ENCODE measurements around the gene ZFR.
A peak's percentile ranks its signal among the peaks of the same experiment; 100 is the strongest.
"Not testable (repeated sequence)": the region's sequence is repeated elsewhere in the genome, so short reads cannot be mapped to it uniquely, and the experiment has no call there.

ZFR gene

DNA sequence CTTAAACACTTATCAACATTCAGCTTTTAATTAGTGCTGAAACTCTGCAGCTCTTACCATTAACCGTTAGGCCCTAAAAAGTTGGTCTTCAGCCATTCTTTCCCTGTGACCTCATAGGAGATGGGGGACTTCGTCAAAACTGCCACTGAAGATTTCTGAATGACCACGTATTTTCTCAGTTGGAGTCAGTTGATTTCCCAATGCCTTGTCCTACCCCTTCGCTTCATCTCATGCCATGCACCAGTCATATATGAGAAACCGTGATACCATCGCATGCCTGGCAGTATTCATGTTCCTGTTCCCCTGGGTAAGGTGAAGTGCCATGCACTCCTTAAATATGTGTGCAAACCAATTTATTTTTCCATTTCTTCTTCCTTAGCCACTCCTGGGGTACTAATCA, 10.8 kb upstream of the ZFR start:
- no peak for DNase-seq (ENCODE audit: insufficient read length, low spot score)
- no peak for TF ChIP-seq POU2F2 (IDR thresholded peaks at IDR 0.05; ENCODE audit: low read depth, low read length)
- TF ChIP-seq TAF1 (IDR thresholded peaks at IDR 0.05; ENCODE audit: low read depth, low read length), result no peak
- no peak for TF ChIP-seq SPI1 (IDR thresholded peaks at IDR 0.05; ENCODE audit: low read depth, low read length)
- TF ChIP-seq POLR2AphosphoS5 (IDR thresholded peaks at IDR 0.05; ENCODE audit: low read depth, low read length), result no peak
- TF ChIP-seq POLR2A (IDR thresholded peaks at IDR 0.05; ENCODE audit: low read depth, low read length), result no peak
- TF ChIP-seq PAX5 (IDR thresholded peaks at IDR 0.05; ENCODE audit: insufficient read depth, low read length, severe bottlenecking), result no peak
- FAIRE-seq, result no peak

DNA sequence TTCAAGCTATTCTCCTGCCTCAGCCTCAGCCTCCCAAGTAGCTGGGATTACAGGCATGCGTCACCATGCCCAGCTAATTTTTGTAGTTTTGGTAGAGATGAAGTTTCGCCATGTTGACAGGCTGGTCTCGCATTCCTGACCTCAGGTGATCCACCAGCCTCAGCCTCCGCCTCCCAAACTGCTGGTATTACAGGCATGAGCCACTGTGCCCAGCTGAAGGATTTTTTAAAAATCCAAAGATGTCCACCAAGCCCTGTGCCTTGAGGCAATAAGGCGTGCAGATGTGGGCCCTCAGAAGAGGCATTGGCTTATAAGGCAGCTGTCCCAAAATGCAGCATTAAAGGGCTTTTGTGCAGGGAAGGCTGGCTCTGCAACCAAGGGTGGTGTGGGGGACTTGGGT, 10.3 kb upstream of the ZFR start:
- FAIRE-seq, result no peak
- TF ChIP-seq PAX5 (IDR thresholded peaks at IDR 0.05; ENCODE audit: insufficient read depth, low read length, severe bottlenecking) (no peak), POLR2AphosphoS5 (IDR thresholded peaks at IDR 0.05; ENCODE audit: low read depth, low read length) (no peak), SPI1 (IDR thresholded peaks at IDR 0.05; ENCODE audit: low read depth, low read length) (no peak), POU2F2 (IDR thresholded peaks at IDR 0.05; ENCODE audit: low read depth, low read length) (no peak), POLR2A (IDR thresholded peaks at IDR 0.05; ENCODE audit: low read depth, low read length) (no peak), TAF1 (IDR thresholded peaks at IDR 0.05; ENCODE audit: low read depth, low read length) (no peak)
- DNase-seq (ENCODE audit: insufficient read length, low spot score), result no peak

DNA sequence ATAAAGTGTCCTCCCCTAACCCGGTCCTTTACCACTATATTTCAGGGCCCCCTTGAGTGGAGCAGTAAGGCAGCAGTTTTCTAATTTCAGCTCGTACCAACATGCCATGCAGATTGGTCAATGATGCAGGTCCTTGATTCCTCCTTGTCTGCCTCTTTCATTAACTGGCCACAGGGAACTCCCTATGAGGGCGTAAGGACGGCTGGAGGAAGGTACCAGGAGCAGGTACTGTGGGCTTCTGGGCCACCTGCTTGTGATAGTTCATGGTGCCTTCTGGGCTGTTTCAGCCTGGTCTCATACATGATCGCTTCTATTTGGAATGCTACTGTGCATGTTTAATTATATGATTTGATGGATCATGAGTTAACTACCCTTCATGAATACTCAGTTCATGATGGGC, 9.4 kb upstream of the ZFR start:
- DNase-seq (ENCODE audit: insufficient read length, low spot score), result no peak
- no peak for FAIRE-seq

DNA sequence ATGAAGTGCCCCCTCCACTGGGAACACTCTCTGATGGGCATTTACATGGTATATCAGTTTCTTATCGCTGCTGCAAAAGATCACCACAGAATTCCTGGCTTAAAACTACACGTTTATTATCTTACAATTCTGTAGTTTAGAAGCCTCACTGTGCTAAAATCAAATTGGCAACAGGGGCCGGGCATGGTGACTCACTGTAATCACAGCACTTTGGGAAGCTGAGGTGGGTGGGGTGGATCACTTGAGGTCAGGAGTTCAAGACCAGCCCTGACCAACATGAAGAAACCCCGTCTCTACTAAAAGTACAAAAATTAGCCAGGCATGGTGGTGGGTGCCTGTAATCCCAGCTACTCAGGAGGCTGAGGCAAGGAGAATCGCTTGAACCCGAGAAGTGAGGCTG, 7.8 kb upstream of the ZFR start:
- not testable (repeated sequence) for DNase-seq (ENCODE audit: insufficient read length, low spot score); FAIRE-seq

More for the DNA sequence above, 9.4 kb upstream of the ZFR start:
- TF ChIP-seq TAF1 (IDR thresholded peaks at IDR 0.05; ENCODE audit: low read depth, low read length) (no peak), POU2F2 (IDR thresholded peaks at IDR 0.05; ENCODE audit: low read depth, low read length) (no peak), SPI1 (IDR thresholded peaks at IDR 0.05; ENCODE audit: low read depth, low read length) (no peak), PAX5 (IDR thresholded peaks at IDR 0.05; ENCODE audit: insufficient read depth, low read length, severe bottlenecking) (no peak), POLR2A (IDR thresholded peaks at IDR 0.05; ENCODE audit: low read depth, low read length) (no peak), POLR2AphosphoS5 (IDR thresholded peaks at IDR 0.05; ENCODE audit: low read depth, low read length) (no peak)

DNA sequence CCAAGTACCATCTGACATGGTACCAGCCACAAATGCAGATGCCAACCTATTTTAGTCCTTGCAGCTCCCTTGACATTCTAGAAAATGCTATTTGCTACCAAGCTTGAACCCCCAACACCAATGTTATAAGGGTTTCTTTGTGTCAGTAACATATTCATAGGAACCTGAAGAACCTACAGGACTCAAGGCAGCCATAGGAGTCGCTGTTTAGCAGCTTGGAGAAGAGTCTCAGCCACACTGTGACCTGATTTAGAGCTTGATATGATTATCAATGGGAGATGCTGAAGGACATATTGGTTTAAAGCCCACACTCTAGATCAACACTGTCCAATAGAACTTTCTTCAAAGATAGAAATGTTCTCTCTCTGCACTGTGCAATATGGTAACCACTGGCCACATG, 6.4 kb upstream of the ZFR start:
- DNase-seq (ENCODE audit: insufficient read length, low spot score) (no peak), FAIRE-seq (no peak)
- TF ChIP-seq PAX5 (IDR thresholded peaks at IDR 0.05; ENCODE audit: insufficient read depth, low read length, severe bottlenecking) (no peak), POLR2AphosphoS5 (IDR thresholded peaks at IDR 0.05; ENCODE audit: low read depth, low read length) (no peak), POU2F2 (IDR thresholded peaks at IDR 0.05; ENCODE audit: low read depth, low read length) (no peak), POLR2A (IDR thresholded peaks at IDR 0.05; ENCODE audit: low read depth, low read length) (no peak), TAF1 (IDR thresholded peaks at IDR 0.05; ENCODE audit: low read depth, low read length) (no peak), SPI1 (IDR thresholded peaks at IDR 0.05; ENCODE audit: low read depth, low read length) (no peak)

DNA sequence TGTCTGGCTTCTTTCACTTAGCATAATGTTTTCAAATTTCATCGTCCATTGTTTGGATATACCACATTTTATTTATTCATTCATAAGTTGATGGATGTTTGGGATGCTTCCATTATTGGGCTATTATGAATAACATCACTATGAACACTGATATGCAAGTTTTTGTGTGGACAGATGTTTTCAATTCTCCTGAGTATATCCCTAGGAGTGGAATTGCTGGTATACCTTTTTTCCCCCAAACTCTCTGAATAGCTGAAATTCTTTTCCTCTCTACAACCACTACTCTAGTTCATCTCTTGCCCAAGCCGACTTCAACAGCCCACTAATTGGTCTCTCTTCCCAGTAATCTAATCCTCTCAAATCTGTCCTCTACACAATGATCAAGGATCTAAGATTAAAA, 4.7 kb upstream of the ZFR start:
- DNase-seq (ENCODE audit: insufficient read length, low spot score) (no peak), FAIRE-seq (no peak)
- TF ChIP-seq POLR2AphosphoS5 (IDR thresholded peaks at IDR 0.05; ENCODE audit: low read depth, low read length), result no peak
- TF ChIP-seq POLR2A (IDR thresholded peaks at IDR 0.05; ENCODE audit: low read depth, low read length), result no peak
- no peak for TF ChIP-seq SPI1 (IDR thresholded peaks at IDR 0.05; ENCODE audit: low read depth, low read length)
- no peak for TF ChIP-seq PAX5 (IDR thresholded peaks at IDR 0.05; ENCODE audit: insufficient read depth, low read length, severe bottlenecking)
- no peak for TF ChIP-seq POU2F2 (IDR thresholded peaks at IDR 0.05; ENCODE audit: low read depth, low read length)
- TF ChIP-seq TAF1 (IDR thresholded peaks at IDR 0.05; ENCODE audit: low read depth, low read length), result no peak

DNA sequence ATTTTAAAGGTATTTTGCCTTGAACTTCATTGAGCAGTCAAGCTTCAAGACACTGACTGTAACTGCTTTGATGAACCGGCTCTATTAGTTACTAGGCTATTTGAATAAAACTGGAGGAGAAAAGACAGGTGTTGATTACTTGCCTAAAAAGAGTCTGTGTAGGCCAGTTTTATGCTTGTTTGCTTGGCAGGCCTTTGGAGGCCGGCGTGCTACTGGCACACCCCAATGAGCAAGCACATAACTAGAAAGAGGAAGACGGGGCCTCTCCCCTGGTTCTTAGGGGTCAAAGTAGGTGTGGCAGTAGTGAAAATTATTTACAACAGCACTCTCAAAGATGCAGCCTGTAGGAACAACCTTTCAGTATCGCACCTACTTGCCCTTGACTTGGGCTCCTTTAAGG, 2.1 kb upstream of the ZFR start:
- FAIRE-seq (no peak), DNase-seq (ENCODE audit: insufficient read length, low spot score) (no peak)
- TF ChIP-seq SPI1 (IDR thresholded peaks at IDR 0.05; ENCODE audit: low read depth, low read length) (peak; percentile 77), POLR2AphosphoS5 (IDR thresholded peaks at IDR 0.05; ENCODE audit: low read depth, low read length) (no peak)

DNA sequence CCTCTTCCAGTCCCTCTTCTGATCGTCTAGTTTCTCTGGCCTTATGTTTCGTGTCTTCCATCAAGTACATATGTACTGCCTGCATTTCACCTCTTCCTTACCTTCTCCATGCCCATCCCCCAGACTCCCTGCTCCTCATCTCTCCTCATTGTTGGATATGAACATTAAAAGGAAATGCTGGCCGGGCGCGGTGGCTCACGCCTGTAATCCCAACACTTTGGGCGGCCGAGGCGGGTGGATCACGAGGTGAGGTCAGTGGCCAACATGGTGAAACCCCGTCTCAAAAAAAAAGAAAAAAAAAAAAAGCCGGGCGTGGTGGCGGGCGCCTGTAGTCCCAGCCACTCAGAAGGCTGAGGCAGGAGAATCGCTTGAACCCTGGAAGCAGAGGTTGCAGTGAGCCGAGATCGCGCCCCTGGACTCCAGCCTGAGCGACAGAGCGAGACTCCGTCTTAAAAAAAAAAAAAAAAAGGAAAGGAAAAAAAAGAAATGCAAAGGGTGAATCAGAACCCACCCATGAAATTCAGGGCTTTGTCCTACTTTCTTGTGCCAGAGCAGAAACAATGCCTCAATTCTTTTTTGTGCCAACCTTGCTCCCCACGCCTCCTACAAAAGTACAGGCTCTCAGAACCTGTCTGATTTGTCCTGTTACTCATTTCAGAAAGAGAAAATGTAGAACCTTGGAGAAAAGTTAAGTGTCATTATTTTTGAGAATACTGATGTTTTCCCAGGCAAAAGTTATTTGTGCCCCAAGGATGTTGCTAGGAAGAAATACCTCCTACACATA, 1.5 kb upstream of the ZFR start:
- no peak for FAIRE-seq
- no peak for DNase-seq (ENCODE audit: insufficient read length, low spot score)
- TF ChIP-seq POLR2AphosphoS5 (IDR thresholded peaks at IDR 0.05; ENCODE audit: low read depth, low read length) (no peak), SPI1 (IDR thresholded peaks at IDR 0.05; ENCODE audit: low read depth, low read length) (no peak), TAF1 (IDR thresholded peaks at IDR 0.05; ENCODE audit: low read depth, low read length) (no peak), POU2F2 (IDR thresholded peaks at IDR 0.05; ENCODE audit: low read depth, low read length) (no peak), PAX5 (IDR thresholded peaks at IDR 0.05; ENCODE audit: insufficient read depth, low read length, severe bottlenecking) (no peak), POLR2A (IDR thresholded peaks at IDR 0.05; ENCODE audit: low read depth, low read length) (no peak)

DNA sequence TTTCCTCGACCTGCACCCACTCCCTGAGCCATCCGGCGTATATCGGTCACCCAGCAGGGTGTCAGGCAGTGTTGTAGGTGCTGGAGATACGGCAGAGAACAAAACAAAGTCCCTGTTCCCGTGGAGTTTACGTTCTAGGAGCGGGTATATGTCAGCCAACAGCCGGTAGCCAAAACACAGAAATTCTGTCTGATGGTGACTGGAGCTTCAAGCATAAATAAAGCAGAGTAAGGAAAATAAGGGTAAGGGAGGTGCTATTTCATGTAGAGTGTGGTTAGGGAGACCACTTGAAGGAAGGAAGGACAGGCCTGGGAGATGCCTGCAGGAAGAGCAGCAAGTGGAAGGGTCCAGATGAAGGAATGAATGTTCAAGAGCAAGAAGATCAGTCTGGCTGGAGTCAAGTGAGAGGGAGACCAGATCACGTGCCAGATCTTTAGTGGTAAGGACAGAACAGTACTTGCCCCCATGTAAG, 783 bp upstream of the ZFR start:
- no peak for FAIRE-seq
- TF ChIP-seq POLR2AphosphoS5 (IDR thresholded peaks at IDR 0.05; ENCODE audit: low read depth, low read length) (no peak), POU2F2 (IDR thresholded peaks at IDR 0.05; ENCODE audit: low read depth, low read length) (no peak), PAX5 (IDR thresholded peaks at IDR 0.05; ENCODE audit: insufficient read depth, low read length, severe bottlenecking) (no peak)

More for the DNA sequence above, 783 bp upstream of the ZFR start:
- no peak for DNase-seq (ENCODE audit: insufficient read length, low spot score)

All from GM12891 (cell line).